Stomach (tissue), 4 donors: ENCODE data around the gene RPRD1A.

Experiments
- CTCF ChIP-seq, 7 experiments: fragments of 450-650 bp in 4 of 7; fragments of 200-600 bp in 3 of 7; sonication (generic) in 3 of 7; IDR thresholded peaks; one replicate each; pipeline ENCODE4 v1.5.1; 2016 to 2019; ENCODE audit warnings: antibody characterized with exemption in 7 of 7, control low read depth in 2 of 7, mild to moderate bottlenecking in 1 of 7
- EP300 ChIP-seq: sonication (generic); formaldehyde crosslinking; IDR thresholded peaks from one replicate; pipeline ENCODE4 v1.6.1; 2017; ENCODE audit warnings: antibody characterized with exemption
- POLR2A ChIP-seq, 4 donors: fragments of 450-650 bp; IDR thresholded peaks; one replicate each; pipeline ENCODE4 v1.6.1; 2016; ENCODE audit warnings: antibody characterized with exemption in 4 of 4, control low read depth in 2 of 4, mild to moderate bottlenecking in 1 of 4, moderate library complexity in 1 of 4
- POLR2AphosphoS5 ChIP-seq, 3 donors: sonication (generic); formaldehyde crosslinking; IDR thresholded peaks; one replicate each; pipeline ENCODE4 v1.6.1; 2016; ENCODE audit warnings: antibody characterized with exemption in 3 of 3

- no peak for TF ChIP-seq POLR2AphosphoS5 (IDR thresholded peaks at IDR 0.05)
- peak in 1 of 7 experiments; percentile 19 for TF ChIP-seq CTCF (IDR thresholded peaks at IDR 0.05)
- no peak for TF ChIP-seq EP300
- no peak for TF ChIP-seq POLR2A (IDR thresholded peaks at IDR 0.05)
Observed at GRCh38 chr18:35998967-35999366, 68.4 kb downstream of the RPRD1A start.
